H7 (cell line): ENCODE measurements around the gene CLCN7. TPM values are rescaled to one million over a fixed set of nuclear protein-coding genes. Genes with fewer than 3 reads are reported as not detected.

Experiments
- DNase-seq: peaks from one replicate; pipeline ENCODE4 v3.0.0; 2012
- H3K27me3 ChIP-seq: 2 replicates; pipeline ENCODE4 v1.6.0; 2011; ENCODE audit warnings: mild to moderate bottlenecking, low read length; ENCODE audit not compliant: control insufficient read depth, insufficient read depth
- H3K36me3 ChIP-seq: replicated peaks from 2 replicates; pipeline ENCODE4 v1.5.1; 2011; ENCODE audit warnings: low read length; ENCODE audit not compliant: control insufficient read depth, insufficient read depth
- H3K4me3 ChIP-seq: 2 replicates; pipeline ENCODE4 v1.5.1; 2011; ENCODE audit warnings: low read depth, mild to moderate bottlenecking, control low read depth, low read length, moderate library complexity; ENCODE audit not compliant: insufficient read depth
- total RNA-seq: library from RNA; depleted of rRNA; stranded (reverse); fragments of >200 nt; shearing (Covaris generic); gene quantifications from 2 replicates; pipeline ENCODE4 v1.2.3, GENCODE V29; 2014

CLCN7 gene
- total RNA-seq, 1 experiment from 2014 or later: 39.1 TPM

DNA sequence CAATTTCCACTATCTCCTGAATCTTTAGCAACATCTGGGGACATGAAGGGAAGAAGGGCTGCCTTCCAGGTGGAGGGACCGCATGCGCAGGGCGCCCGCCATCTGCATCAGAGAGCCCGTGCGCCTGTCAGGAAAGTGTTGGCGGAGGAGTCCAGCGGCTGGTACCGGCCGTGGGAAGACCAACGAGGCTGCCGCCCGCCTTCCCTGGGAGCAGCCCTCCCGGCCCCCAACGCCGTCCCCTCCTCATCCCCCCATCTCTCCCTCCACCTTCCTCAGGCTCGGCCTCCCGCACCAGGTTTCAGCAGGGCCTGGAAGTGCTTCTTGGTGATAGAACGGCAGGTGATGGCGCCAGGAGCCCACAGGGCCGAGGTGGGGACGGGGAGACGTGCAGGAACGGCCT, 8.8 kb downstream of the CLCN7 start:
- H3K4me3 ChIP-seq: no peak overlapping the region
- H3K36me3 ChIP-seq: no peaks in the 10 kb centered on the region
- H3K27me3 ChIP-seq: no peaks in the 10 kb centered on the region
- DNase-seq: no peak

DNA sequence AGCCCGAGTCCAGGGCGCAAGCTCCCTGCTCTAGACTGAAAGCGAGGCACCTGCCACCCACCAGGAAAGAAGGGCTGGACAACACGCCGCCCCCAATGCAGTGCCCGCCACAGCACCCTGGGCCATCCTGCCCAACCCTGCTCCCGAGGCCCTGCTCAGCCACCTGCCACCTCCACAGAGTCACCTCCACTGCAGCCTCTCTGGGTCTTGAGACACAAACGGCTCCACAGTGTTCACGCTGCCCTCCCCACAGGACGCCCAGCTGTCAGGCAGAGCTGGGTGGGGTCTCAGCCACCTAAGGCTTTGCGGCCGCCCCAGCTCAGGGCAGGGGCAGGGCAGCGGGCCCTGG, 9.3 kb downstream of the CLCN7 start:
- Histone ChIP-seq H3K4me3 (no peak overlapping the region), H3K36me3 (no peaks in the 10 kb centered on the region)
- no peak for DNase-seq

DNA sequence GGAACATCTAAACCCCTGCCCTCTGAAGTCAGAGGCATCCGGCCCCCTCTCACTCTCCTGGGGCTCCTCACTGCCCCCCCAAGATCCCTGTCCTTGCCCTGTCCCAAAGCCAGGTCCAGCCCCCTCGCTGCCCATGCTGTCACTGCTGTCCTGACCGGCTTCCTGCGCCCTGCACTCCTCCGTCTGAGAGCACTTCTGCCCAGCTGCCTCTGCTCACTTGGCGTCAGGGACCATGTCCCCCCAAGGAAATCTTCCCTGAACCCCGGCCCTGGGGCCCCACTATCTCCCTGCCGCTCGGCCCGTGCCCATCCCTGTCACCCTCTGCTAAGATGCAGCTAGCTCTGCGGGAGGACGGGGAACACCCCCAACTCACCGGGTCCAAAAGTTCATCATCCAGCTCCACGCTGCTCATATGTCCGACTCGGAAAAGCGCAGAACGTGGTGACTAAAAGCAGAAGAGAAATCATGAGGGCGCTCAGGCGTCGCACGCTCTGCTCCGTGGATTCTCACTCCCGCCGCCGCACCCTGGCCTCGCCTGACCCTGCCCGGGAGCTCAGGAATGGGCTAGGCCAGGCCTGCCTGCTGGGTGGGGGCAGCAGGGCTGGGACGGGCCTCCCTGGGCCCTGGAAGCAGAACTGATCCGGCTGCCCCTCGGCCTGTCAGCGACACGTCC, 9.8 kb downstream of the CLCN7 start:
- DNase-seq: no peak
- Histone ChIP-seq H3K4me3 (no peak overlapping the region), H3K36me3 (no peaks in the 10 kb centered on the region), H3K27me3 (no peaks in the 10 kb centered on the region)

More for the DNA sequence above, 9.3 kb downstream of the CLCN7 start:
- H3K27me3 ChIP-seq: no peaks in the 10 kb centered on the region

DNA sequence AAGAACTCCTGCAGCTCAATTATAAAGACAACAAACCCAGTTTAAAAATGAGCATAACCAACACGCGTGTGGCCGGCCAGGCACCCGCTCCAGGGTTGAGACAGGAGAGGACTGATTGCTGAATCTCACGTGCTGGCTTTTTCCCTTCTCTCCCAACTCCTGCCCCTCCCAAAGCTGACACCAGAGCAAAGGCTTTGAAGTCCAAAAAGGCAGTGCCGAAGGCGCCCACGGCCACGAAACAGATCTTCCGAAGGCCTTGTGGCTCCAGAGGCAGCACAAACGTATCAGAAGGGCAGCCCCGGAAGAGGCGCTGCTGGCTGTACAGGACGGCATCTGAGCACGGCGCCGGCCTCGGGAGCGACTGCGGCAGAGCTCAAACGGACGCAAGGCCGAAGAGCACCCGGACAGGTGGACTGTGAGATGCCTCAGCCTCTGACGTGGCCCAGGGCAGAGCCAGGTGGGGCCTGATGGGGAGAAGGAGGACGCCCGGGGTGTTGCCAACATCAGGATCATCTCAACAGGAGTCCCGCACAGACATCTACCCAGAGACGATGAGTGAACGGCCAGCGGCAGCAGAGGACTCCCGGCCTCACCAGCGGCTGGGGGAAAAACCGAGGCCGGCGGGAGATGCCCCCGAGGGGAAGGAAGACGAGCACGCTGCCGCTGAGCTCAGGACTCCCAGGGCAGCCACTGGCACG, 10.5 kb downstream of the CLCN7 start:
- DNase-seq: no peak
- H3K4me3 ChIP-seq: no peak overlapping the region
- no peaks in the 10 kb centered on the region for H3K27me3 ChIP-seq
- no peaks in the 10 kb centered on the region for H3K36me3 ChIP-seq

DNA sequence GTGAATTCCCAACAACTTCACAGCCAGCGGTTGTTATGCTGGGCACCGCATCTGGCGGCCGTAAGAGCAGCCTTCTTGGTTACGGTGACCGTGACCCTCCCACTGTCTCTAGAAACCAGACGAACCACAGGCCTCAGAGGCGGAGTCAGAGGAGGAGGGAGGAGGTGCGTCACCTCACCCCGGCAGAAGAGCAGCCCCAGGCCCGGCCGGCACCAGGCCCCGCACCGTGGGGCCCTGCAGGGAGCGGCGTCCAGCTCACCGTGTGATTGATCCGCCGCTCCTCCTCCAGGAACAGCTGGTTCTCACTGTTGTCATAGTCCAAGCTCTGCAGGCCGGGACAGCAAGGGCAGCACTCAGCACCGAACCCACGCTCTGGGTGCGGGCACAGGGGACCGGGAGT, 13.7 kb downstream of the CLCN7 start:
- no peak for DNase-seq
- Histone ChIP-seq H3K4me3 (no peak overlapping the region), H3K27me3 (no peaks in the 10 kb centered on the region), H3K36me3 (peaks cover 1% of the 10 kb centered on the region)

DNA sequence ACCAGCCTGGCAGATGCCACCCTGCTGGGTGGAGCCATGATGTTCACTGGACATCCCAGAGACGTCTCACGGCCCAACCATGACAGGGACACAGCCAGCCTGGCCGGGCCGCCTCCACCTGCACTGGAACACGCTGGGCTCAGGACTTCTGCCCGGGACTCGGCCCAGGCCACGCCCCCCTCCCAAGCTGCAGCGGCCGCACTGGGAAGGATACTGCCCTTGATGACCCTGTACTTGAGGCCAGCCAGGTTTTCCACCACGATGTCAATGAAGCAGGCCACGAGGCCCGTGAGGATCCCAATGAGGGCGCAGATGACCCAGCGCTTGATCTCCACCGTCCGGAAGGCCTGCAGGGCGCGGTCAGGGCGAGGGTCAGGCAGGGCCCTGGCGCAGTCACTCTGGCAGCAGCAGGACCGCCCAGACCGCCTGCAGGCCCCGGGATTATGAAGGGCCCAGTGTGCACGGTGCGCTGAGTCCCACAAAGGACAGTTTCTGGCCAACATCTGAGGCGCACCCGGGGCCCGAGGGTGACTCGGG, 14.2 kb downstream of the CLCN7 start:
- peaks cover 1% of the 10 kb centered on the region for H3K36me3 ChIP-seq
- no peak overlapping the region for H3K4me3 ChIP-seq
- DNase-seq: no peak
- H3K27me3 ChIP-seq: no peaks in the 10 kb centered on the region

DNA sequence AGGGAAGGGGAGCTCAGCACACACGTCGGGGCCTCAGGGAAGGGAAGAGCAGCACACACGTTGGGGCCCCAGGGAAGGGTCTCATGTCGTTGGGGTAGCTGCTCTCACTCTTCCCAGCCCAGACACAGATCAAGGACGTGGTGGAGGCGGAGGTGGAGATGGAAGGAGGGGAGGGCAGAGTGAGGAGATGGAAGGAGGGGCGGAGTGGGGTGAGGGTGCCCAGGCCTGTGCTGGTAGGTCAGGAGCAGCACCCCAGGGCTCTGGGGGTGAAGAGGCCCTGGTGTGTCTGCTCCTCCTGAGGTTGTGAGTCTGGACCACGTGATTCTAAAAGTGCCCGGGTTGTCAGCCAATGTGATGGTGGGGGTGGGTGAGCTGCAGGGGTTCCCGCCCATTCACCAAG, 14.9 kb downstream of the CLCN7 start:
- Histone ChIP-seq H3K27me3 (no peaks in the 10 kb centered on the region), H3K36me3 (peaks cover 1% of the 10 kb centered on the region), H3K4me3 (no peak overlapping the region)
- DNase-seq: no peak

DNA sequence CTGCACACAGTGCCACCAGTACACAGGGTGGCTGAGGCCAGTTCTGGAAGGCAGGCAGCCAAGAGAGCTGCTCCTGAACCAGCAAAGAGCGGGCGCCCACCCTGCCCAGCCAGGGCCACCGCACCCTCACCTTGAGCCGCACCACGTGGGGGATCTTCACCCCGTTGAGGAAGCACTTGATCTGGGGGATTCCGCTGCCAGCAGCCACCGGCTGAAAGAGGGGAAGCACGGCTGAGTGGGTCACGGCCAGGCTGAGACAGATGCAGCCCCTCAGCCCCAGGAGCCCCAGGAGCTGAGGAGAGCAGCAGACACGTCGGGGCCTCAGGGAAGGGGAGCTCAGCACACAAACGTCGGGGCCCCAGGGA, 15.9 kb downstream of the CLCN7 start:
- H3K4me3 ChIP-seq: no peak overlapping the region
- H3K27me3 ChIP-seq: no peaks in the 10 kb centered on the region
- peaks cover 2% of the 10 kb centered on the region for H3K36me3 ChIP-seq
- no peak for DNase-seq

DNA sequence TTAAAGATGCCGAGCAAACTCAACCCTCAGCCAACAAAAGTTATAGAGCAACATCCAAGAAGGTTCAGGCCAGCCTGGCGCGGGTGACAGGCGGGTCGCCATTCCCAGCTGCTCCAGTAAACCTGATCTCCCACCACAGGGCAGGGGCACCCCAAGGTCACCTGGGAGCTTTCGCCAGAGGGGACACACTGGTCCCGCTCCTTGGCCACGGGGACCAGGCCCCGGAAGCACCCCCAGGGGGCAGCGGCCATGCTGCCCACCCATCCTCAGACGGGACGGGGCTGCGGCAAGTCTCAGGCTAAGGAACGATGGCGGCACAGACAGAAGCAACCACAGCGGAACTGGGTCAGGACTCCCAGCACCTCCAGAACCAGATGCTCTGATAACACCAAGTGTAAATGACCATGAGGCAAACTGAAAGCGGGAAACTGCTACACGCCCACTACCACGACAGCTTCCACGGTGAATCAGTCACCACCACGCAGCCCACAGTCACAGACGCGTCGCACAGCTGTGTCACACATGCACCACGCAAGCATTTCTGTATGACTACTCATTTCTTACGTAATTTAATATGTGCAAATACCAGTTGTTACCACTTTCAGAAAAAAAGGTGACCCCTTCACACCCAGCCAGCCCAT, 16.4 kb downstream of the CLCN7 start:
- H3K27me3 ChIP-seq: no peaks in the 10 kb centered on the region
- no peak for DNase-seq
- peaks cover 4% of the 10 kb centered on the region for H3K36me3 ChIP-seq
- no peak overlapping the region for H3K4me3 ChIP-seq

DNA sequence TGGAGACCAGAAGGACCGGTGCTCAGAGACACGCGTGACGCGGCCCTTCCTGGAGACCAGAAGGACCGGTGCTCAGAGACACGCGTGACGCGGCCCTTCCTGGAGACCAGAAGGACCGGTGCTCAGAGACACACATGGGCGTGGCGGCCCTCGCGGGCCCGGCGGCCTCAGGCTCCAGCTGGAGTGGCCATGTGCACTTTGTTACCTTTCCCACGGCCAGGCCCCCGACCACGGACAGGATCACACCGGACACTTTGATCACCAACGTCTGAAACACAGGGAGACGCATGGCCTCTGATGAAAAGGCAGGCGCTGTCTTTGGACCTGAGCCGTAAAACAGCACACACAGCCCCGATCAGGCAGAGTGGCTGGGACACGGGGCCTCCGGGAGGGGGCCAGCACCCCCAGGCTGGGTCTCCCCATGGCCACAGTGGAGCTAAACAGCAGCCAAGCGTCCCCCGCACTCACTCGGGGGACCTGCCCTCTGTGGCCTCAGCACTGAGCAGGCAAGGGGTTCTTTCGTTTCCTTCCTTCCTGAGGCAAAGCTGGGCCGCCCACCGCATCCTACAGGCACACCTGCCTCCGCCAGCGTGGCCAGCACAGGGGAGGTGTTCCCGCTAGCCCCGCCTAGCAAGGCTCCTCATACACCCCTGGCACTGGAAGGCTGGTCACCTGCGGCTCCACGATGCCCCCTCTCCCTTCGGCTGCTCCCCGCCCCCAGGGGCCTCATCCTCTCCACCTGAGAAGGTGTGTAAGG, 17.2 kb downstream of the CLCN7 start:
- no peaks in the 10 kb centered on the region for H3K27me3 ChIP-seq
- DNase-seq: no peak
- peaks cover 4% of the 10 kb centered on the region for H3K36me3 ChIP-seq
- no peak overlapping the region for H3K4me3 ChIP-seq

DNA sequence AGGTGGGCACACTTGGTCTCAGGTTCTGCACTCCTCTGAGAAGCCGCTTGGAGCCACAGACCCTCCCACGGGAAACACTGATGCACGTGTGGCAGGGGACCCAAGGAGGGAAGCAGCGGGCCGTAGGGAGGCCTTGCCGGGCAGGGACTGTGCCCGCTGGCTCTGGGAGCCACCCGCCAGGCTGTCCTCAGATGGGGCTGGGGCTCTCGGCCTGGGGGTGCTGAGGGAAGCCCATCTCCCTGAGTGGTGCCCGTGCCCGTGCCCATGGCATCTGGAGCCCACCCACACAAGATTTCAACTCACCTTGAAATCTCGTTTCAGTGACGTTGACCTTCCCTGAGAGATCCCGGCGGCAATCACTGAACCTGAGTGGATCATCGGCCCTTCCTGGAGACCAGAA, 17.9 kb downstream of the CLCN7 start:
- H3K4me3 ChIP-seq: no peak overlapping the region
- DNase-seq: no peak
- peaks cover 4% of the 10 kb centered on the region for H3K36me3 ChIP-seq
- H3K27me3 ChIP-seq: no peaks in the 10 kb centered on the region

DNA sequence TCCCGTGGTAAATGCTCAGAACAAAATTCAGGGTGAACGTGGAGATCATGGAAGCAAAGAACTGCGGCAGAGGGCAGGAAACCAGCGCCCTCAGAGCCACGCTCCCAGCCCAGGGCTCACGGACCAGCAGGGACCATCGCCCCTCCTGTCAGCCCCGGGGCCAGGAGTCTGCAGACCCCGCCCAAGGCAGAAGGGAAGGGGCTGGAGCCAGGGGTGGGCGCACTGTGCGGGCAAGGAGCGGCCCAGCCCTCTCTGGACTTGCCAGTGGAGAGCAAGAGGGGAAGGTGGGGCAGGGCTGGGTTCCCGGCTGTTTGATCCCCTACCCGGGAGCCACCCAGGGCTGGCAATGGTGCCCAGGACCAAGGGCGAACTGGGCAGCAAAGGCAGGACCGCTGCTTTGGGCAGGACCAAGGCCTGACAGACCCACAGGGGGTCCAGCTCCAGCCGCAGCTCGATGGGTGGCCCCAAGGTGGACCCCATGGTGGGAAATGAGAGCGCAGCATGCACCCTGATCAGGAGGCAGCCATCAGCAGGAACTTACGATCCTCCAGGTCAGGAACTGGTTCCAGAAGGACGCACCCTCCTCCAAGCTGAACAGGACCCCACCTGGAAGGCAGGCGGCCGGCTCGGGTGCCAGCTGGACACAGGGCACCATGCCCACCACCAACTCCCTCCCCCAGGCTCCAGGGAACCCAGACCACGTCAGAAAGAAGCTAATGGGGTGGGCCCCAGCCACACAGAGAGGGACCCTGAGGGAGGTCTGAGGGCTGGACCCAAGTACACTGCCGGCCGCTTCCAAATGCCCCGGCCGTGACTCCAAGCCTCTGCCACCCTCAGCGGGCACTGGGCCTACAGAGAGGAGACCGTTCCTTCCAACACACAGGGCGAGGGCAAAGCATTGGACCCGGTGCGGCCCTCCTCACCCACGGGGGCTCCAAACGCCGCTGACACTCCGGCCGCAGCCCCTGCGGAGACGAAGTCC, 19.3 kb downstream of the CLCN7 start:
- Histone ChIP-seq H3K27me3 (no peaks in the 10 kb centered on the region), H3K36me3 (peaks cover 4% of the 10 kb centered on the region)
- no peak for DNase-seq

DNA sequence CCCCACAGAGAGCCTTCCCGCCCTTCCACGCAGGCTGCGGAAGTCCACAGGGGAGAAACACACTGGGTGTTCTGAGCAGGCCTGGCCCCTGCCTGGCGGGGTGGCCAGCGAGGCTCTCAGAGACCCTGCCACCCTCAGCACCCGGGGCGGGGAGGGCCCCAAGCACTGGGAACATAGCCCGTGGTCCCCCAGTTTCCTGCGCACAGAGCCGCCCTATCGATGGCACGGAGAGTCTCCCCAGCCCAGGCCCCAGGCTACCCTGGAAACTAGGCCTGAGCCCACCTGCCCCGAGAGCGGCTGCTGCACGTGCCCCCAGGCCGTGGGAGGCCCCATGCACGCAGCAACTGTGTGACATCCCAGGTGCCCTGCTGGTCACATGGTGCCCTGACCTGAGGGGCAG, 20.3 kb downstream of the CLCN7 start:
- Histone ChIP-seq H3K4me3 (no peak overlapping the region), H3K36me3 (peaks cover 4% of the 10 kb centered on the region), H3K27me3 (no peaks in the 10 kb centered on the region)
- no peak for DNase-seq

More for the DNA sequence above, 19.3 kb downstream of the CLCN7 start:
- H3K4me3 ChIP-seq: no peak overlapping the region

DNA sequence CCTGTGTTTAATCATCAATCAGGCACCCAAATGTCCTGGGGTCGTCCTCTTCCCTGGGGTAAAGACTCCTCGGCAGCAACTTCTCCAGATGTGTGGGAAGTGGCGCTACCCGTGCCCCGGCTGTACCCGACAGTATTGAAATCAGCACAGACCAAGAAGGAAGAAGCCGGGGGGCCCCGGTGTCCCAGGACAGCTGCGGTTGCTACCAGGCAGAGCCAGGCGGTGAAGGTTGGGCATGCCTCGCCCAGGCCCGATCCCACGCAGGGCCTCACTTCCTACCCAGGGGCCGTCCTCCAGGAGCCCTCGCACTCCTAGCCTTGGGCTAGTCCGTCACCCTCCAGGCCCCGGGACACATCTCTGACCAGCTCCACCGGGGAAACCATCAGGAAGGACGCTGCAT, 21.5 kb downstream of the CLCN7 start:
- no peak overlapping the region for H3K4me3 ChIP-seq
- no peak for DNase-seq
- no peaks in the 10 kb centered on the region for H3K27me3 ChIP-seq
- peaks cover 3% of the 10 kb centered on the region for H3K36me3 ChIP-seq
